HTERT RPE-1 (cell line): ENCODE data around the gene H2BK1.

Experiments
- in situ Hi-C: fragments of 300-500 bp; cut with MboI; formaldehyde crosslinking; loops from 4 replicates; pipeline ENCODE4 v1.14.3; 2020; ENCODE audit warnings: low sequenced_read_pairs

The H2BK1 gene

GRCh38 chr7:151210087-151210854 lies at the start of gene H2BK1:
H2BK1 (minus strand) TSS chr7:151210488; CDS start chr7:151210318, 170 bp downstream.
- in situ Hi-C loops: no loop called here

- in situ Hi-C loops: no loop called here
These were observed 47.7 kb upstream of the H2BK1 start for GRCh38 chr7:151257990-151258389.

- in situ Hi-C loops: no loop called here
These were observed 46.2 kb upstream of the H2BK1 start for GRCh38 chr7:151256410-151257045.

- in situ Hi-C loops: no loop called here
These were observed 45.1 kb upstream of the H2BK1 start for GRCh38 chr7:151255390-151255789.

- in situ Hi-C loops: no loop called here
These were observed 44.6 kb upstream of the H2BK1 start for GRCh38 chr7:151254851-151255250.

GRCh38 chr7:151254316-151254715 lies 44.0 kb upstream of the H2BK1 start:
- in situ Hi-C loops: no loop called here

- in situ Hi-C loops: no loop called here
These were observed 42.8 kb upstream of the H2BK1 start for GRCh38 chr7:151252961-151253711.

GRCh38 chr7:151252561-151252835 lies 42.2 kb upstream of the H2BK1 start:
- in situ Hi-C loops: no loop called here

GRCh38 chr7:151251689-151252560 lies 41.6 kb upstream of the H2BK1 start:
- in situ Hi-C loops: no loop called here

GRCh38 chr7:151251328-151251688 lies 41.0 kb upstream of the H2BK1 start:
- in situ Hi-C loops: no loop called here

GRCh38 chr7:151250181-151251132 lies 40.2 kb upstream of the H2BK1 start:
- in situ Hi-C loops: no loop called here

- in situ Hi-C loops: no loop called here
These were observed 39.4 kb upstream of the H2BK1 start for GRCh38 chr7:151249732-151250072.

GRCh38 chr7:151249034-151249731 lies 38.9 kb upstream of the H2BK1 start:
- in situ Hi-C loops: no loop called here

GRCh38 chr7:151248346-151249033 lies 38.2 kb upstream of the H2BK1 start, which contains the start of gene SMARCD3:
SMARCD3 (minus strand) TSS chr7:151248694; CDS start chr7:151248562, 132 bp downstream.
- in situ Hi-C loops: no loop called here

GRCh38 chr7:151247611-151248345 lies 37.5 kb upstream of the H2BK1 start:
- in situ Hi-C loops: no loop called here

GRCh38 chr7:151246851-151247580 lies 36.7 kb upstream of the H2BK1 start:
- in situ Hi-C loops: no loop called here

- in situ Hi-C loops: no loop called here
These were observed 36.0 kb upstream of the H2BK1 start for GRCh38 chr7:151246102-151246850.
